Osteoblast (primary cell): ENCODE results near the gene SETD2. TPM values are rescaled to one million over a fixed set of nuclear protein-coding genes. Genes with fewer than 3 reads are reported as not detected.
A peak's percentile ranks its signal among the peaks of the same experiment; 100 is the strongest.

Source experiments
- DNase-seq: peaks from one replicate; pipeline ENCODE4 v3.0.0; 2011; ENCODE audit warnings: low spot score, mixed read lengths; ENCODE audit not compliant: insufficient read length; ENCODE audit errors: missing footprints
- H2AFZ ChIP-seq: 2 replicates; pipeline ENCODE4 v1.6.0; 2011; ENCODE audit warnings: mild to moderate bottlenecking, low read length
- H3K27ac ChIP-seq: 2 replicates; pipeline ENCODE4 v1.5.1; 2011; ENCODE audit warnings: mild to moderate bottlenecking, low read depth, low read length, moderate library complexity
- H3K27me3 ChIP-seq: 2 replicates; pipeline ENCODE4 v1.6.0; 2012; ENCODE audit warnings: mild to moderate bottlenecking, control low read depth, inconsistent platforms, low read length, moderate library complexity; ENCODE audit not compliant: insufficient read depth
- H3K36me3 ChIP-seq: 2 replicates; pipeline ENCODE4 v1.5.1; 2011; ENCODE audit warnings: mild to moderate bottlenecking, low read length, control low read depth, moderate library complexity; ENCODE audit not compliant: insufficient read depth
- H3K4me1 ChIP-seq: 2 replicates; pipeline ENCODE4 v1.5.1; 2011; ENCODE audit warnings: mild to moderate bottlenecking, low read length, control low read depth, moderate library complexity; ENCODE audit not compliant: insufficient read depth
- H3K4me2 ChIP-seq: 2 replicates; pipeline ENCODE4 v1.6.0; 2011; ENCODE audit warnings: mild to moderate bottlenecking, low read length; ENCODE audit not compliant: insufficient read depth
- H3K4me3 ChIP-seq: fragments of 200-600 bp; sonication (generic); 3 replicates; pipeline ENCODE4 v1.5.1; 2012; ENCODE audit warnings: mild to moderate bottlenecking, low read length, inconsistent platforms; ENCODE audit not compliant: insufficient read depth
- H3K79me2 ChIP-seq: 2 replicates; pipeline ENCODE4 v1.6.0; 2012; ENCODE audit warnings: mild to moderate bottlenecking, low read length, control low read depth, inconsistent platforms; ENCODE audit not compliant: insufficient read depth
- H3K9me3 ChIP-seq: 2 replicates; pipeline ENCODE4 v1.5.1; 2011; ENCODE audit warnings: low read depth, low read length, control low read depth
- H4K20me1 ChIP-seq: 2 replicates; pipeline ENCODE4 v1.6.0; 2012; ENCODE audit warnings: mild to moderate bottlenecking, low read length, control low read depth; ENCODE audit not compliant: insufficient read depth
- CTCF ChIP-seq: IDR thresholded peaks from 2 replicates; pipeline ENCODE4 v1.5.1; 2011; ENCODE audit warnings: mild to moderate bottlenecking, low read depth, low read length, moderate library complexity; ENCODE audit errors: extremely low read depth
- total RNA-seq: library from RNA; depleted of rRNA; stranded (reverse); fragments of >200 nt; gene quantifications from 2 replicates; pipeline ENCODE4 v1.2.3, GENCODE V29; 2012

The SETD2 gene
- total RNA-seq, 1 donor: 39.8 TPM

GRCh38 chr3:47015151-47015550 lies 148.8 kb downstream of the SETD2 start:
- no peaks in the 10 kb centered on the region for H3K27me3 ChIP-seq
- H2AFZ ChIP-seq: no peak overlapping the region
- H4K20me1 ChIP-seq: peaks cover 7% of the 10 kb centered on the region
- H3K4me3 ChIP-seq: no peak overlapping the region
- H3K27ac ChIP-seq: no peak overlapping the region
- no peak overlapping the region for H3K4me2 ChIP-seq
- peaks cover 27% of the 10 kb centered on the region for H3K4me1 ChIP-seq
- no peaks in the 10 kb centered on the region for H3K9me3 ChIP-seq
- no peak for TF ChIP-seq CTCF
- DNase-seq: peak; percentile 56
- H3K79me2 ChIP-seq: peaks cover 13% of the 10 kb centered on the region
- H3K36me3 ChIP-seq: peaks cover 14% of the 10 kb centered on the region

- Histone ChIP-seq H3K27me3 (no peaks in the 10 kb centered on the region), H3K4me2 (no peak overlapping the region), H3K36me3 (peaks cover 7% of the 10 kb centered on the region), H3K9me3 (no peaks in the 10 kb centered on the region), H3K4me3 (no peak overlapping the region), H3K27ac (no peak overlapping the region), H2AFZ (no peak overlapping the region), H4K20me1 (peaks cover 7% of the 10 kb centered on the region), H3K4me1 (peaks cover 34% of the 10 kb centered on the region), H3K79me2 (peaks cover 6% of the 10 kb centered on the region)
- no peak for DNase-seq
- TF ChIP-seq CTCF: no peak
Measured at GRCh38 chr3:47014036-47014435, 149.9 kb downstream of the SETD2 start.

DNA sequence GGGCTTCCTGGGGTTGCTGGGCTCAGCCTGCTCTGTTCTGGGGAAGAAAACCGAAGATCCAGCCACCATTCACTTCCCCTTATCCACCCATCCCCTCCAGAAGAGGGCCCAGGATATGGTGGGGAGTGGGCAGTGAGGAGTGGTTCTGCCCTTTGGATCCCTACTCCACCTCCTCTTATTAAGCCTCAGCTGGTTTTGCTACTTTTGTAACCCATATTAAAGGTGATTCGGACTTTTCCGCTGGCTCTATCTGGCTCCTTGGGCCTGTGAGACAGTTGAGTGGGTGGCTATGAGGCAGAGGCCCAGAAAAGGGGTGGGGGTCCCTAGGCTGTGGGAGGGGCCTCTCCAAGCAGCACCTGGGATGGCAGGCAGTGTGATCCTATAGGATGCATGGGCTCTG lies 150.7 kb downstream of the SETD2 start:
- H2AFZ ChIP-seq: no peak overlapping the region
- TF ChIP-seq CTCF: no peak
- H3K27me3 ChIP-seq: no peaks in the 10 kb centered on the region
- peaks cover 5% of the 10 kb centered on the region for H3K36me3 ChIP-seq
- H4K20me1 ChIP-seq: peaks cover 7% of the 10 kb centered on the region
- no peaks in the 10 kb centered on the region for H3K9me3 ChIP-seq
- peaks cover 3% of the 10 kb centered on the region for H3K79me2 ChIP-seq
- H3K4me1 ChIP-seq: peaks cover 34% of the 10 kb centered on the region
- DNase-seq: no peak
- no peak overlapping the region for H3K27ac ChIP-seq
- no peak overlapping the region for H3K4me2 ChIP-seq
- H3K4me3 ChIP-seq: no peak overlapping the region

GRCh38 chr3:47012342-47013230 lies 151.3 kb downstream of the SETD2 start:
- H3K27me3 ChIP-seq: no peaks in the 10 kb centered on the region
- TF ChIP-seq CTCF: no peak

More at GRCh38 chr3:47012342-47013230, 151.3 kb downstream of the SETD2 start:
- peak; percentile 71 for DNase-seq
- H2AFZ ChIP-seq: no peak overlapping the region
- H4K20me1 ChIP-seq: peaks cover 7% of the 10 kb centered on the region
- H3K79me2 ChIP-seq: no peaks in the 10 kb centered on the region
- no peak overlapping the region for H3K27ac ChIP-seq
- no peaks in the 10 kb centered on the region for H3K9me3 ChIP-seq
- H3K36me3 ChIP-seq: peaks cover 5% of the 10 kb centered on the region
- H3K4me3 ChIP-seq: no peak overlapping the region
- H3K4me1 ChIP-seq: peaks cover 32% of the 10 kb centered on the region
- H3K4me2 ChIP-seq: no peak overlapping the region
